K562 (cell line): ENCODE measurements around the gene GNRH2. TPM values are rescaled to one million over a fixed set of nuclear protein-coding genes. Genes with fewer than 3 reads are reported as not detected.
A peak's percentile ranks its signal among the peaks of the same experiment; 100 is the strongest.

ENCODE experiments used
- ATF1 ChIP-seq, 2 experiments: fragments of 450-650 bp in 1 of 2; IDR thresholded peaks; 2 replicates each; pipeline ENCODE4 v1.6.1; 2016; ENCODE audit warnings: missing compliant biosample characterization in 1 of 2, missing genetic modification characterization in 1 of 2
- CHD1 ChIP-seq: fragments of 200-600 bp; sonication (generic); IDR thresholded peaks from one replicate; pipeline ENCODE4 v1.6.1; 2012; ENCODE audit warnings: mild to moderate bottlenecking, moderate library complexity, low read length, inconsistent platforms
- CLOCK ChIP-seq: fragments of 250-450 bp; sonication (Bioruptor Pico); IDR thresholded peaks from 2 replicates; pipeline ENCODE4 v1.4.0; 2020; ENCODE audit warnings: mild to moderate bottlenecking, moderate library complexity, borderline replicate concordance
- CREM ChIP-seq: IDR thresholded peaks from 2 replicates; pipeline ENCODE4 v1.6.1; 2014; ENCODE audit warnings: antibody characterized with exemption, low read depth
- E4F1 ChIP-seq: fragments of 250-450 bp; sonication (Bioruptor Pico); IDR thresholded peaks from 2 replicates; pipeline ENCODE4 v1.5.0; 2021; ENCODE audit warnings: mild to moderate bottlenecking, borderline replicate concordance
- GABPA ChIP-seq: fragments of 200-800 bp; sonication (Bioruptor generic); conservative IDR thresholded peaks from 2 replicates; pipeline ENCODE4 v1.6.1; 2016; ENCODE audit warnings: low read depth, missing genetic modification characterization, missing compliant biosample characterization
- GATAD2A ChIP-seq: fragments of 450-650 bp; IDR thresholded peaks from 2 replicates; pipeline ENCODE4 v1.6.1; 2017
- GATAD2B ChIP-seq: fragments of 450-650 bp; IDR thresholded peaks from 2 replicates; pipeline ENCODE4 v1.6.1; 2017; ENCODE audit warnings: mild to moderate bottlenecking, borderline replicate concordance
- GMEB1 ChIP-seq: fragments of 250-450 bp; sonication (Bioruptor Pico); IDR thresholded peaks from 2 replicates; pipeline ENCODE4 v1.4.0; 2020; ENCODE audit warnings: mild to moderate bottlenecking
- HCFC1 ChIP-seq: IDR thresholded peaks from 2 replicates; pipeline ENCODE4 v1.6.1; 2012; ENCODE audit warnings: low read depth, low read length, improper control_type of control experiment
- HOMEZ ChIP-seq: fragments of 250-450 bp; sonication (Bioruptor Pico); IDR thresholded peaks from 2 replicates; pipeline ENCODE4 v1.4.0; 2020; ENCODE audit warnings: mild to moderate bottlenecking, moderate library complexity
- MCM7 ChIP-seq, 2 experiments: fragments of 450-650 bp; IDR thresholded peaks; 2 replicates each; pipeline ENCODE4 v1.6.1; 2016 to 2018
- MNT ChIP-seq, 2 experiments: fragments of 450-650 bp; conservative IDR thresholded peaks; 2 replicates each; pipeline ENCODE4 v1.6.1; 2017; ENCODE audit warnings: mild to moderate bottlenecking in 2 of 2, moderate library complexity in 2 of 2
- RB1 ChIP-seq: fragments of 450-650 bp; IDR thresholded peaks from 2 replicates; pipeline ENCODE4 v1.6.1; 2017; ENCODE audit warnings: low read depth, mild to moderate bottlenecking
- ZKSCAN8 ChIP-seq: fragments of 200-800 bp; sonication (Bioruptor generic); IDR thresholded peaks from 2 replicates; pipeline ENCODE4 v1.6.1; 2016; ENCODE audit warnings: missing genetic modification characterization, missing compliant biosample characterization
- ZNF511 ChIP-seq: sonication (generic); formaldehyde crosslinking; IDR thresholded peaks from 2 replicates; pipeline ENCODE4 v1.8.0; 2022; ENCODE audit warnings: mild to moderate bottlenecking, missing genetic modification reagents
- polyA plus RNA-seq, 8 experiments: library from polyadenylated mRNA; depleted of rRNA in 4 of 8; stranded (reverse) in 5 of 8; unstranded in 3 of 8; fragments of >200 nt; fragmentation: Nextera tagmentation in 2 of 8; fragmentation: Illumina TruSeq in 1 of 8; extraction: Ambion mirVana in 2 of 8; extraction: Trizol in 1 of 8; gene quantifications; 2 replicates each; pipeline versions ENCODE4 v1.2.1 to v1.2.3, GENCODE V29; 2011 to 2014; ENCODE audit warnings: inconsistent platforms in 1 of 8, missing spikeins in 1 of 8
- total RNA-seq, 7 experiments: library from RNA; depleted of rRNA in 6 of 7; stranded (reverse); fragments of >200 nt in 6 of 7; fragmentation: Illumina TruSeq in 2 of 7; extraction: Trizol in 2 of 7; gene quantifications; 2 replicates each; pipeline versions ENCODE4 v1.2.1 to v1.2.3, GENCODE V29; 2011 to 2021; ENCODE audit warnings: low replicate concordance in 1 of 7

Gene GNRH2
- total and polyA plus RNA-seq, 9 of the 15 experiments (the other 6 are each of a cell fraction or from before 2014, with no cell fraction given) = 0.11 to 0.50 (median 0.24) TPM; not detected in 5

GRCh38 chr20:3045816-3046676 is 2.6 kb downstream of the GNRH2 start, which contains the start of gene MRPS26 (continued):
- TF ChIP-seq CLOCK (CRISPR knock-in tag) = no peak
- no peak for TF ChIP-seq CHD1
- TF ChIP-seq GMEB1 (CRISPR knock-in tag) = peak; percentile 76
- TF ChIP-seq GABPA (tag) = peak; percentile 94
- TF ChIP-seq ATF1 (CRISPR knock-in tag; IDR thresholded peaks at IDR 0.05) = 0 out of 2 replicates have a peak, but pooled peaks have one; percentile 28
- TF ChIP-seq ATF1 (tag; IDR thresholded peaks at IDR 0.05) = peak; percentile 83
- peak; percentile 56; the same call in 1 of the 2 replicates for TF ChIP-seq RB1
- TF ChIP-seq HCFC1 = peak; percentile 89
- no peak for TF ChIP-seq HOMEZ (CRISPR knock-in tag)
- no peak for TF ChIP-seq E4F1 (CRISPR knock-in tag)
- TF ChIP-seq ZNF511 = peak; percentile 83
- no peak for TF ChIP-seq GATAD2A
- TF ChIP-seq CREM = peak; percentile 67
- no peak for TF ChIP-seq ZKSCAN8 (CRISPR knock-in tag)
- TF ChIP-seq MCM7 (IDR thresholded peaks at IDR 0.05) = no peak
- 0 out of 2 replicates have a peak, but pooled peaks have one; percentile 32 for TF ChIP-seq GATAD2B
- peak; percentile 62 to 86 for TF ChIP-seq MNT (conservative IDR thresholded peaks at IDR 0.05)
